ENCODE results near the gene CYP3A7. TPM values are rescaled to one million over a fixed set of nuclear protein-coding genes. Genes with fewer than 3 reads are reported as not detected.
"Not testable (repeated sequence)": the region's sequence is repeated elsewhere in the genome, so short reads cannot be mapped to it uniquely, and the experiment has no call there.

CYP3A7 gene
- total RNA-seq, 1 experiment from 2014 or later, result not detected

- H2BK20ac ChIP-seq (ENCODE audit: low read depth, low read length, poor library complexity, severe bottlenecking), result no peak overlapping the region
- WGBS (ENCODE audit: extremely low coverage, insufficient read length, low lambda C conversion rate), result no CpG with 5 or more reads among the region's 1 CpG
Measured at GRCh38 chr7:99772565-99772964, 37.6 kb upstream of the CYP3A7 start.

GRCh38 chr7:99769494-99769893 is 34.5 kb upstream of the CYP3A7 start:
- DNase-seq; H3K4me2 ChIP-seq (ENCODE audit: insufficient read depth, insufficient read length, low read length); H2BK20ac ChIP-seq (ENCODE audit: low read depth, low read length, poor library complexity, severe bottlenecking); H3K23me2 ChIP-seq (ENCODE audit: insufficient read length, low read depth, low read length, poor library complexity, severe bottlenecking); H3K4ac ChIP-seq (ENCODE audit: low read depth, low read length); H2BK12ac ChIP-seq (ENCODE audit: insufficient read length, low read depth, low read length); H3K27ac ChIP-seq (ENCODE audit: insufficient read length, low read depth, low read length); H3T11ph ChIP-seq (ENCODE audit: low read length); H4K20me1 ChIP-seq (ENCODE audit: control insufficient read depth, insufficient read depth, insufficient read length); H3K79me1 ChIP-seq (ENCODE audit: insufficient read depth, low read depth, low read length, poor library complexity, severe bottlenecking); H3K23ac ChIP-seq (ENCODE audit: insufficient read length, low read depth, low read length); H3K79me2 ChIP-seq (ENCODE audit: insufficient read depth, low read length); H3K18ac ChIP-seq (ENCODE audit: insufficient read length, low read depth, low read length); H3K27me3 ChIP-seq (ENCODE audit: insufficient read depth, low read length); H4K5ac ChIP-seq (ENCODE audit: insufficient read length, low read depth, low read length); H4K8ac ChIP-seq (replicated peaks; ENCODE audit: insufficient read length, low read depth, low read length); H2AFZ ChIP-seq (ENCODE audit: low read length); H4K91ac ChIP-seq (ENCODE audit: insufficient read length, low read depth, low read length); H3K14ac ChIP-seq (ENCODE audit: insufficient read depth, low read length); H2AK5ac ChIP-seq (ENCODE audit: insufficient read length, low read length); H3K56ac ChIP-seq (ENCODE audit: insufficient read length, low read depth, low read length); H2BK5ac ChIP-seq (ENCODE audit: insufficient read length, low read length); H3K36me3 Mint-ChIP-seq (ENCODE audit: insufficient read depth in 1 of 3, low read depth in 3 of 3); H3K9me3 Mint-ChIP-seq; H2BK120ac ChIP-seq (ENCODE audit: low read depth, low read length, poor library complexity, severe bottlenecking); H3K4me1 Mint-ChIP-seq; H3K4me1 ChIP-seq (ENCODE audit: insufficient read depth, low read length); H3K9me3 ChIP-seq (ENCODE audit: control insufficient read depth, low read depth, low read length); H3K4me3 Mint-ChIP-seq; H2BK15ac ChIP-seq (ENCODE audit: low read depth, low read length); H3K9ac ChIP-seq (ENCODE audit: extremely low read depth, insufficient read length, low read length); H3K27ac Mint-ChIP-seq: not testable (repeated sequence)
- H3K27me3 Mint-ChIP-seq (ENCODE audit: low read depth), result peaks cover 17% of the 10 kb centered on the region
- no CpG with 5 or more reads among the region's 3 CpGs for WGBS (ENCODE audit: extremely low coverage, insufficient read length, low lambda C conversion rate)

More at GRCh38 chr7:99772565-99772964, 37.6 kb upstream of the CYP3A7 start:
- H3K23ac ChIP-seq (ENCODE audit: insufficient read length, low read depth, low read length), result no peak overlapping the region
- H4K5ac ChIP-seq (ENCODE audit: insufficient read length, low read depth, low read length), result no peak overlapping the region
- no peak overlapping the region for H3K4me3 Mint-ChIP-seq
- H3K14ac ChIP-seq (ENCODE audit: insufficient read depth, low read length), result no peak overlapping the region
- no peak overlapping the region for H2BK5ac ChIP-seq (ENCODE audit: insufficient read length, low read length)
- no peak for TF ChIP-seq CTCF (conservative IDR thresholded peaks at IDR 0.05)
- H3K9me3 Mint-ChIP-seq, result peaks cover 0 to 4% of the 10 kb centered on the region in 2 experiments; a peak in 2 of 5 replicates
- H3K4ac ChIP-seq (ENCODE audit: low read depth, low read length), result no peak overlapping the region
- no peak overlapping the region for H3K27ac Mint-ChIP-seq
- H3K27me3 ChIP-seq (ENCODE audit: insufficient read depth, low read length), result no peaks in the 10 kb centered on the region
- H4K8ac ChIP-seq (replicated peaks; ENCODE audit: insufficient read length, low read depth, low read length), result no peak overlapping the region
- H3K4me1 ChIP-seq (ENCODE audit: insufficient read depth, low read length), result no peaks in the 10 kb centered on the region
- no peak overlapping the region for H3K9ac ChIP-seq (ENCODE audit: extremely low read depth, insufficient read length, low read length)
- no peak overlapping the region for H3T11ph ChIP-seq (ENCODE audit: low read length)
- no peaks in the 10 kb centered on the region for H3K36me3 Mint-ChIP-seq (ENCODE audit: insufficient read depth in 1 of 3, low read depth in 3 of 3)
- H3K79me2 ChIP-seq (ENCODE audit: insufficient read depth, low read length), result no peaks in the 10 kb centered on the region
- H4K20me1 ChIP-seq (ENCODE audit: control insufficient read depth, insufficient read depth, insufficient read length), result no peaks in the 10 kb centered on the region
- H3K56ac ChIP-seq (ENCODE audit: insufficient read length, low read depth, low read length), result no peak overlapping the region
- no peak overlapping the region for H3K18ac ChIP-seq (ENCODE audit: insufficient read length, low read depth, low read length)
- no peak overlapping the region for H3K27ac ChIP-seq (ENCODE audit: insufficient read length, low read depth, low read length)
- no peak overlapping the region for H2BK12ac ChIP-seq (ENCODE audit: insufficient read length, low read depth, low read length)
- no peaks in the 10 kb centered on the region for H3K4me1 Mint-ChIP-seq
- no peak overlapping the region for H2AK5ac ChIP-seq (ENCODE audit: insufficient read length, low read length)
- DNase-seq, result no peak
- peaks cover 26% of the 10 kb centered on the region for H3K27me3 Mint-ChIP-seq (ENCODE audit: low read depth)
- no peak overlapping the region for H3K4me2 ChIP-seq (ENCODE audit: insufficient read depth, insufficient read length, low read length)
- H2BK15ac ChIP-seq (ENCODE audit: low read depth, low read length), result no peak overlapping the region
- H2AFZ ChIP-seq (ENCODE audit: low read length), result no peak overlapping the region
- H4K91ac ChIP-seq (ENCODE audit: insufficient read length, low read depth, low read length), result no peak overlapping the region
- H3K23me2 ChIP-seq (ENCODE audit: insufficient read length, low read depth, low read length, poor library complexity, severe bottlenecking), result no peaks in the 10 kb centered on the region
- H2BK120ac ChIP-seq (ENCODE audit: low read depth, low read length, poor library complexity, severe bottlenecking), result no peak overlapping the region
- no peaks in the 10 kb centered on the region for H3K79me1 ChIP-seq (ENCODE audit: insufficient read depth, low read depth, low read length, poor library complexity, severe bottlenecking)
- H3K9me3 ChIP-seq (ENCODE audit: control insufficient read depth, low read depth, low read length), result no peaks in the 10 kb centered on the region

Measured in H9 (cell line).